Ovary (tissue), 9 donors: Measurements from ENCODE around the gene LTB4R2. TPM values are rescaled to one million over a fixed set of nuclear protein-coding genes. Genes with fewer than 3 reads are reported as not detected.

Experiments used
- DNase-seq, 5 donors: peaks; one replicate each; pipeline ENCODE4 v3.0.0-alpha.2; 2019 to 2020
- H3K27ac ChIP-seq, 2 donors: fragments of 200-600 bp; one replicate each; pipeline versions ENCODE4 v1.5.1 to v1.8.0; 2019 to 2022
- H3K27me3 ChIP-seq: fragments of 200-600 bp; one replicate; pipeline ENCODE4 v1.8.0; 2022
- H3K36me3 ChIP-seq: fragments of 200-600 bp; sonication (generic); one replicate; pipeline ENCODE4 v1.5.1; 2019
- H3K4me1 ChIP-seq: one replicate; pipeline ENCODE4 v1.8.1; 2013; ENCODE audit warnings: mild to moderate bottlenecking, moderate library complexity; ENCODE audit not compliant: insufficient read depth
- H3K4me3 ChIP-seq: fragments of 200-600 bp; sonication (generic); one replicate; pipeline ENCODE4 v1.5.1; 2017
- H3K9me3 ChIP-seq, 2 donors: fragments of 200-600 bp in 1 of 2; sonication (generic) in 1 of 2; one replicate each; pipeline versions ENCODE4 v1.5.1 to v1.8.1; 2013 to 2019; ENCODE audit warnings: mild to moderate bottlenecking in 1 of 2, moderate library complexity in 1 of 2
- CTCF ChIP-seq, 3 donors: fragments of 450-650 bp in 2 of 3; fragments of 200-600 bp in 1 of 3; IDR thresholded peaks; one replicate each; pipeline versions ENCODE4 v1.5.1 to v1.8.0; 2016 to 2022; ENCODE audit warnings: antibody characterized with exemption in 3 of 3, mild to moderate bottlenecking in 1 of 3
- EP300 ChIP-seq: sonication (generic); formaldehyde crosslinking; IDR thresholded peaks from one replicate; pipeline ENCODE4 v1.6.1; 2017; ENCODE audit warnings: antibody characterized with exemption
- POLR2A ChIP-seq: fragments of 450-650 bp; IDR thresholded peaks from one replicate; pipeline ENCODE4 v1.6.1; 2017; ENCODE audit warnings: antibody characterized with exemption, mild to moderate bottlenecking, moderate library complexity
- WGBS, 3 donors: extraction: QIAGEN DNeasy Blood & Tissue Kit in 1 of 3; methylation state at CpG; one replicate each; pipeline versions ENCODE4 v1.1.5 to v1.1.7; 2013 to 2017; 5-methylcytosine and 5-hydroxymethylcytosine counted together
- intact Hi-C, 4 donors: fragments of 100-400 bp; cut with DNase I; formaldehyde crosslinking; loops; one replicate each; pipeline versions ENCODE4 v1.11.0 to v1.15.1; 2022 to 2023
- polyA plus RNA-seq, 2 donors: library from polyadenylated mRNA; stranded (reverse); fragments of 200-250 nt in 1 of 2; fragments of 350-450 nt in 1 of 2; fragmentation: Illumina TruSeq in 1 of 2; extraction: RNeasy Lipid Tissue Mini Kit (QIAGEN cat#74804) in 1 of 2; gene quantifications; one replicate each; pipeline ENCODE4 v1.2.3, GENCODE V29; 2013 to 2014
- total RNA-seq, 7 donors: library from RNA; depleted of rRNA in 2 of 7; stranded (reverse); fragments of >200 nt in 2 of 7; fragmentation: NEBNext Ultra II Directional in 3 of 7; extraction: Animal tissue kit (Norgen Biotek cat#: 25700) in 3 of 7; gene quantifications; one replicate each; pipeline versions ENCODE4 v1.1.0 to v1.2.4, GENCODE V29; 2016 to 2023
- donor health status: DM: no; HTN: no; CAD: no; lungs with moderate emphysema.
- donor health status: DM: no; HTN: no; CAD: no.
- donor health status: Bipolar disorder and iron deficiency.
- donor health status: DM: yes; HTN: yes; CAD: no.
- donor health status: DM: no; HTN: no; CAD: no.
- donor health status: DM: yes; HTN: yes; CAD: no.

LTB4R2 gene
- total and polyA plus RNA-seq, 9 donors = 0.85 to 10.1 (median 5.0) TPM

DNA sequence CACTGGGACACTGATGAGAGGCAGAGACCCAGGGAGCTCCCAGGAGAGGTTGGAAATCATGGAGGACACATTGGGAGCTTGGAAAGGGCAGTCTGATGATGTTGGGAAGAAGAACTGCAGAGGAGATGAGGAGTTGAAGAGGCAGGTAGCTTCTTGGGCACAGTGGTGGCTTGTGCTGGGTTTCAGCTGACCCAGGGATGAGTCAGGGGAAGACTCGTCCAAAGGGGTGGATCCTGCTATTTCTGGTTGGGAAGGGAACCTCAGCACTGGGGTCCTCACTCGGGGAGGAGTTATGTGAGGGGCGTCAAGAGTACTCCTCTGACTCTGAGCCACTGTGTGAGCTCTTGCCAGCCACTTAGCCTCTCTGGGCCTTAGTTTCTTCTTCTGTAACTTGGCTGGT, 13.4 kb downstream of the LTB4R2 start:
- no peak for DNase-seq
- 39 to 51% (median 48%) methylated on average over 3 of the region's 3 CpGs for WGBS, 3 donors
- TF ChIP-seq CTCF (IDR thresholded peaks at IDR 0.05) = no peak
- no peak for TF ChIP-seq EP300
- TF ChIP-seq POLR2A = no peak
- H3K27ac ChIP-seq = no peak overlapping the region
- intact Hi-C loops = no loop called here
- no peaks in the 10 kb centered on the region for H3K4me1 ChIP-seq
- H3K4me3 ChIP-seq = no peak overlapping the region
- no peaks in the 10 kb centered on the region for H3K9me3 ChIP-seq
- no peaks in the 10 kb centered on the region for H3K36me3 ChIP-seq
- no peaks in the 10 kb centered on the region for H3K27me3 ChIP-seq

DNA sequence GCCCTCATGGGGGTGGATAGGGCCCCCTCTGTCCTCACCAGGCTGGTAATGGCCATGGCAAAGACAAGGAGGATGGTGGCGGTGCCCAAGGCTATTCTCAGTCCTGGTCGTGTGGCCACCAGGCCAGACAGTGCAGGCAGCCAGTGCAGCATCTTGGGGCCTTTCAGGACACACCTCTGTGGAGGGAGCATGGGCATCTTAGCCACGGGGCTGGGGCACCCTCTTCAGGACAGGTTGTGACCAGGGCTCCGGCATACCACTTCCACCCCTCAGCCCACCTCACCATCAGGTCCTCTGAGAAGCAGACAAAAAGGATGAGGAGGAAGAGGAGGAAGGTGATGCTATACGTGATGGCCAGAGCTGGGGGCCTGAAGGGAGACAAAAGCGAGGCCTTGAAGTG, 14.1 kb downstream of the LTB4R2 start:
- no peak for TF ChIP-seq EP300
- TF ChIP-seq CTCF (IDR thresholded peaks at IDR 0.05) = no peak
- no peak for TF ChIP-seq POLR2A
- Histone ChIP-seq H3K27ac (no peak overlapping the region), H3K36me3 (no peaks in the 10 kb centered on the region), H3K4me3 (no peak overlapping the region), H3K9me3 (no peaks in the 10 kb centered on the region), H3K4me1 (no peaks in the 10 kb centered on the region), H3K27me3 (no peaks in the 10 kb centered on the region)
- intact Hi-C loops = no loop called here
- 76 to 80% (median 78%) methylated on average over 6 of the region's 6 CpGs for WGBS, 3 donors
- no peak for DNase-seq

DNA sequence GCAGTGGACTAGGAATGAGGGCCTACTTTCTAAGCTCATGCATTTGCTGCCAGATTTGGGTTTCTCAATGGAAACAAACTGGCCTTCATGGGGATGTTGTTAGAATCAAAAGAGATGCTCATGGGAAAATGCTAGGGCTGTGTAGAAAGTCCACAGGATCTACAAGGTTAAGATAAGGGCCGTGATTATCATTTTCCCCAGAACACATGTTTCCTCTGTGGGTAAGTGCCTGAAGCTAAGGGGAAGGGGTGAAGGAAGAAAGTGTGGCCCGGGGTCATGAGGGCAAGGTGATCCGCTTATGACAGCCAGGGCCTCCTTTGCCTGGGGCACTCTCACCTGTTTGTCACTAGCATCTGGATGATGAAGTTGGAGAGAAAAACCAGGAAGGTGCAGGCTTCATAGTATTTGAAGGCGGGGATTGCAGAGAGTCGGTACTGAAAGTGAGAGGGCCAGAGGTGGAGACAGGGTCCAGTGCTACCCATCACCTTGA, 15.1 kb downstream of the LTB4R2 start:
- intact Hi-C loops = loop anchor here in 1 of 4 donors (5.0 kb wide), 1 partner anchor 37 kb away; no protein-coding TSS in a partner anchor
- WGBS, 3 donors = 81 to 84% (median 83%) methylated on average over 5 of the region's 5 CpGs
- no peaks in the 10 kb centered on the region for H3K9me3 ChIP-seq
- no peak overlapping the region for H3K27ac ChIP-seq
- TF ChIP-seq CTCF (IDR thresholded peaks at IDR 0.05) = no peak
- H3K36me3 ChIP-seq = no peaks in the 10 kb centered on the region
- no peaks in the 10 kb centered on the region for H3K27me3 ChIP-seq
- no peaks in the 10 kb centered on the region for H3K4me1 ChIP-seq
- DNase-seq = no peak
- H3K4me3 ChIP-seq = no peak overlapping the region

- TF ChIP-seq CTCF (IDR thresholded peaks at IDR 0.05) = no peak
- no peak for TF ChIP-seq POLR2A
- no peak for TF ChIP-seq EP300
- H3K27ac ChIP-seq = no peak overlapping the region
- WGBS, 3 donors = 78 to 85% (median 78%) methylated on average over 9 of the region's 9 CpGs
- H3K36me3 ChIP-seq = no peaks in the 10 kb centered on the region
- H3K4me3 ChIP-seq = no peak overlapping the region
- no peaks in the 10 kb centered on the region for H3K9me3 ChIP-seq
- intact Hi-C loops = loop anchor here in 1 of 4 donors (5.0 kb wide), 1 partner anchor 36 kb away; no protein-coding TSS in a partner anchor
- no peaks in the 10 kb centered on the region for H3K4me1 ChIP-seq
- H3K27me3 ChIP-seq = no peaks in the 10 kb centered on the region
- DNase-seq = no peak
Observed at GRCh38 chr14:24325963-24326362, 16.0 kb downstream of the LTB4R2 start.
